ENCODE measurements around the gene LY6G5B. TPM values are rescaled to one million over a fixed set of nuclear protein-coding genes. Genes with fewer than 3 reads are reported as not detected.

LY6G5B gene
- total RNA-seq, 1 donor from 2014 or later, result 3.9 TPM

- intact Hi-C loops (cut with micrococcal nuclease), result no loop called here
- ATAC-seq (no peak), DNase-seq (peak; percentile 18)
Measured at GRCh38 chr6:31686483-31686882, 16.7 kb downstream of the LY6G5B start.

- no peak for DNase-seq
- no peak for ATAC-seq
- intact Hi-C loops (cut with micrococcal nuclease), result no loop called here
Measured at GRCh38 chr6:31687321-31687720, 17.5 kb downstream of the LY6G5B start.

- ATAC-seq (no peak), DNase-seq (peak; percentile 23)
- intact Hi-C loops (cut with micrococcal nuclease), result no loop called here
Measured at GRCh38 chr6:31687860-31688693, 18.3 kb downstream of the LY6G5B start.

DNA sequence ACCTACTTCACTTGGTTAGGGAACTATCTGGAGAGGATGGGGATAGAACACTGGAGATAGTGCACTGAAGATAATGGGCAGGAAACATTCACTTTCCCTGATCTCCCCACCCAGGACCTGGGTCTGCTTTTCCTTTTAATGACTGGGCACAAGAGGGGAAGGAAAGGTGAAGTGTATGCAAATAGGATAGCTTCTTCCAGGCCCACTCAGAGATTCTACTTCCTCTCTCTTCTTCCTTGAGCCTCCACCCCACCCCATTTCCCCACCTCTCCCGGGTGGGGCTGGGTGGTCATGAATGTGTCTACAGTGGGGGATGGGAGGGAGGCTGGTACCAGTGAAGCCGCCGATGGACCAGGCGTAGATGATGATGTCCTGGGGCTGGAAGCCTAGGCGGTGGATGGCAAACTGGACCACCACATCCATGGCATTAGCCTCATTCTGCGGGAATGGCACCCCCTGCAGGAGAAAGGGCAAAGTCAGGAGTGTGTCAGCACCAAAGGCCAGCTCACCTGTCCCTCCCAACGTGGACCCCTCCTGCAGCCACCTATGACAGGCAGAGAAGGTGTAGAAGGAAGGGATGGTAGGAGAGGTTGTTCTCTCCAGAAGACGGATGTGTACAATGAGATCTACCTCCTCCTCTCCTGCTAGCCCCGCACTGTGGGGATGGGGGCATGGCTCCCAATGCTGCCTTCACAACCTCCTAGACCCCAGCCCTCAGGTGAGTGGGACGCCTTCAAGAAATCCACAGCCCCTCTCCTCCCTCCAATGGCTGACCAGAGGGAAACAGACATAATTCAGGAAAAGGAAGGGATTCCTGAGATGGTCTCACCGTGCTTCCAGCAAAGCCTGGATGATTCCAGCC, 19.7 kb downstream of the LY6G5B start:
- intact Hi-C loops (cut with micrococcal nuclease), result no loop called here
- peak; percentile 19 for DNase-seq
- no peak for ATAC-seq

- intact Hi-C loops (cut with micrococcal nuclease), result no loop called here
- ATAC-seq (no peak), DNase-seq (peak; percentile 6)
Measured at GRCh38 chr6:31690231-31691077, 20.7 kb downstream of the LY6G5B start.

DNA sequence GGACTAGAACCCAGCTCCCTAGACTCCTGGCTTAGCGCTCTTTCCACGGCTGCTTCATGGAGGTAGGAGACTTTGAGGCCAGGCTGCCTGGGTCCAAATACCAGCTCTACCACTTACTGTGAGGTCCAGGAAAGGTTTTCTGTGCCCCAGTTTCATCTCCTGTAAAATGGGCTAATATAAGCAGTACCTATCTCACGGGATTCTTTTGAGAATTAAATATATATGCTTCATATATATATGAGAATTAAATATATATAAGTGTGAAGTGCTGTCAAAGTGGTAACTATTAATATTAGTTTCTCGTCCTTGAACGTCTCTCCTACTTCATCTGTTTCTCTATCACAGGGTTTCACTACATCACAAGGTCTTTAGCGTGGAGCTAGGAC, 21.3 kb downstream of the LY6G5B start:
- ATAC-seq (no peak), DNase-seq (no peak)
- intact Hi-C loops (cut with micrococcal nuclease), result no loop called here

GRCh38 chr6:31691564-31692108, 21.9 kb downstream of the LY6G5B start:
- DNase-seq, result peak; percentile 25
- ATAC-seq, result no peak
- intact Hi-C loops (cut with micrococcal nuclease), result no loop called here

DNA sequence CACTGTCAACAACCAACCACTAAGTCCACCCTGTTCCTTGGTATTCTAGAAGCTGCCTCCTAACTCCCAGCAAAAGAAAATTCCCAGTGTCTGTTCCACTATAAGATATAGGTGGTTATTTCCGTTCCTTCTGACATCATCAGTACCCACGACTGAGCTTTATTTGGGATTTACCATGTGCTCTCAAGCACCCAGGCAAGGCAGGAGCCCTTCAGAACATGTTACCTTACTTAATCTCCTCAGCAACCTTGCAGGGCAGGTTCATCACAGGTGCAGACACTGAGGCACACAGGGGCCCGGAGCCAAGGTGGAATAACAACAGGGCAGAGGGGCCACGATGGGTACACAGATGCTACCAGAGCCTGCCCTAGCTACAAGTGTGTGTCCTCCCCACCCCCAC, 22.6 kb downstream of the LY6G5B start:
- ATAC-seq, result no peak
- intact Hi-C loops (cut with micrococcal nuclease), result no loop called here
- DNase-seq, result peak; percentile 7

GRCh38 chr6:31692886-31693285, 23.1 kb downstream of the LY6G5B start:
- intact Hi-C loops (cut with micrococcal nuclease), result no loop called here
- DNase-seq (no peak), ATAC-seq (no peak)

GRCh38 chr6:31693535-31693934, 23.8 kb downstream of the LY6G5B start:
- ATAC-seq (no peak), DNase-seq (no peak)
- intact Hi-C loops (cut with micrococcal nuclease), result no loop called here

GRCh38 chr6:31697555-31697954, 27.8 kb downstream of the LY6G5B start:
- no peak for ATAC-seq
- intact Hi-C loops (cut with micrococcal nuclease), result no loop called here

DNA sequence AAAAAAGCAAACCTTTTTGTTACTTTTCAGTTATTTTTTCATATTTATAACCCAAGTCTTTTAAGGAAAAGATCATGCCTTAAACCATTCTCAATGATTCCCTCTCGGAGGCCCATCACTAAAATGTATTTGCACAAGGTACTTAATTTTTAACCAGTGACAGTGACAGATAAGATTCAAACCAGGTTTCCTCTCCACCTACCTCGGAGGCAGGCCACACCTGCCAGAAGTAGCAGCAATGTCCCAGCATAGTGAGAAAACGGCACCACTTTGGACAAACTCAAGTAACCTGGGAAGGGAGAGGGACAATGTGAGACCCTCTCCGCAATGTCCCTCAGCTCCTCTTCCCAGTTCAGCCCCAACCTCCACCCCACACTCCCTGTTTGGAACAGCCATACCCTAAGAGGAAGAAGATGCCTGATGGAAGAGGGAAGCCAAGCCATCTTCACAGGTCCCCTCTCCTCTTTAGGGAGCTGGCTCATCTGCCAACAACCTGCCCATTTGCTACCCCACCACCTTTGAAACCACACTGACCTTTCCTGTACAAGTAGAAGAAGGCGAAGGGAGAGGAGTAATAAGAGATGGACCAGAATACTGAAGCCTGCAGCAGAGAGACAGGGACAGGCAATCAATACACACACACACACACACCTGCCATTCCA, 31.1 kb downstream of the LY6G5B start:
- intact Hi-C loops (cut with micrococcal nuclease), result no loop called here
- DNase-seq (no peak), ATAC-seq (no peak)

More at GRCh38 chr6:31697555-31697954, 27.8 kb downstream of the LY6G5B start:
- DNase-seq, result no peak

- ATAC-seq, result peak; percentile 10
- intact Hi-C loops (cut with micrococcal nuclease), result no loop called here
- peak; percentile 55 for DNase-seq
Measured at GRCh38 chr6:31701666-31702404, 32.1 kb downstream of the LY6G5B start.

DNA sequence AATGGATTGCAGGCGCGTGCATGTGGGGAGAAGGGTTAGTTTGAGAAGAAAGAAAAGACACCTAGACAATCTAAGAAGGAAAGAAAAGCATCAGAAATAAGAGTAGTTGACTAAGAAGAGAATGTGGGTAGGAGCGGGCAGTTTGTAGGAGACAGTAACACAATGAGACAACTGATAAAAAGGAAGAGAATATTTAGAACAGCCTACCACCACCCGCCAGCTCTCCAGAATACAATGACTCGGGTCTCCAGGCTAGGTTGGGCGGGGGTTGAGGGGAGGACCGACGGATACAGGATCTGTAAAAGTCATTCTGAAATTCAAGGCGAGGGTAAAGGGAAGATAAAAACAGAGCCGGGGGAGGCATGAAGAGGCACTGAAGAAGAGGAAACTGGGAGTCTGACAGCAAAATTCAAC, 32.6 kb downstream of the LY6G5B start:
- ATAC-seq (peak; percentile 23), DNase-seq (no peak)
- intact Hi-C loops (cut with micrococcal nuclease), result no loop called here

DNA sequence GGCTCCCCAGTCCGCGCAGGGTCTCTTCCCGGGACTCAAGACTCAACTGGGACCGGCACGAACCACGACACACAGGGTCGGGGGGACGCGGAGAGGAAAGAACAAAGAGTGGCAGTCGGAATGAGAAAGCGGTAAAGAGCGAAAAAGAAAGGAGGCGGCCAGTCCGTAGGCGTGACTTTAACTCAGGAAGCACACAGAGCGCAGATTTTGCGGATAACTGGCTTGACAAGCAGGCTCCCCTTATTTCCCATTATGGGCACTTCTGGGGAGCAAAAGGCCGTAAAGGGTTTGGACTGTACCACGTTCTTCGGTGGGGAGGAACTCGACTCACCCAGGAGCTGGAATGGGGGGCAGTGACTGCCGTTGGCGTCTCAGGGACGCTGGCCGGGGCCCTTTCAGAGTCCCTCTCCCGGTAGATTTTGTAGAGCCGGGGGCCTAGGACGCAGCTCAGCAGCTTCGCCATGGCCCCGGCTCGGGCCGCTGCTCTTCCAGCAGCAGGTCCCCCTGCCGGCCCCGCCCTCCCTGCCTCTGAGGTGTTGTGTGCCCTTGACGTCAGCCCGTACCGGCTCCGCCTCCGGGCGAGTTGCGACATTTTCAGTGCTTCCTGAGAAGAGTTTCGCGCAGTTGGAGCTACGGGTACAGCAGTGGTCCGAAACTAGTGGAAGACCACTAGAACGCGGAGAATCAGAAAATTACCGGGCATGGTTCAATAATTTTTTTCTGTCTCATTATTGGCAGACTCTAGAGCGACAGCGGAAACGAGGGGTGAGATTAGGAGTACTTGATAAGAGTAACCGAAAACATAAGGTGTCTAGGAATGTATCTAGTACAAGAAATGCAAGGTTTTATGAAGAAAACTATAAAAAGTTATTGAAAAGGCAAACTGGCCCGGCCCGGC, 33.3 kb downstream of the LY6G5B start, which contains the start of gene ABHD16A:
Gene ABHD16A (minus strand): TSS at position 506 of the 898 bp plus-strand sequence. CDS start 43 bp downstream, at position 463.
- ATAC-seq, result peak; percentile 99
- DNase-seq, result peak; percentile 99
- intact Hi-C loops (cut with micrococcal nuclease), result no loop called here

DNA sequence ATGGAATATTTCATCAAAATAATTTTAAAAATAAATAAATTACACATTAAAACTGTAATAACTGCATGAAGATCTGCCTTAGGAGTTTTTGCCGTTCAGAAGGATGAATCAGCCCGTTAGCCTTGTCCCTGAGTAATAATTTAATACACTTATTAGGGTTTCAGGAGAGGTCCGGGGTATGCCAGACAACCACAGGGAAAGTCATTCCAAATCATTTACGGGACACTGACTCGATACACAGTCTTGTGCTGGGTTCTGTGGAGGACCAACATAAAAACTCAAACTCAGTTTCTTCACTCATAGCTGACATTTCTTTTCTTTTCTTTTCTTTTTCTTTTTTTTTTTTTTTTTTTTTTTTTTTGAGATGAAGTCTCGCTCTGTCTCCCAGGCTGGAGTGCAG, 36.2 kb downstream of the LY6G5B start:
- no peak for ATAC-seq
- DNase-seq, result no peak
- intact Hi-C loops (cut with micrococcal nuclease), result no loop called here

GRCh38 chr6:31706599-31706998, 36.8 kb downstream of the LY6G5B start, which contains the start of gene LY6G6F:
LY6G6F (plus strand) TSS chr6:31706866; CDS start chr6:31706907, 41 bp downstream.
- intact Hi-C loops (cut with micrococcal nuclease), result no loop called here
- ATAC-seq (no peak), DNase-seq (no peak)
